PFSK-1 (cell line): Measurements from ENCODE around the gene EVI5L.

Experiments
- POLR2AphosphoS5 ChIP-seq: IDR thresholded peaks from 2 replicates; pipeline ENCODE4 v1.6.1; 2012; ENCODE audit warnings: low read depth, mild to moderate bottlenecking, control low read depth, low read length, moderate library complexity
- TAF1 ChIP-seq: IDR thresholded peaks from 2 replicates; pipeline ENCODE4 v1.6.1; 2012; ENCODE audit warnings: low read length, control low read depth, borderline replicate concordance; ENCODE audit not compliant: insufficient read depth
- TF ChIP-seq, protein P1 (sequence below), 2 experiments: IDR thresholded peaks; 2 replicates each; pipeline versions ENCODE4 v1.6.1 to v1.8.0; 2011 to 2012; ENCODE audit warnings: low read depth in 2 of 2, low read length in 2 of 2, control low read depth in 1 of 2, inconsistent platforms in 1 of 2, mild to moderate bottlenecking in 1 of 2, moderate library complexity in 1 of 2; ENCODE audit not compliant: insufficient read depth in 1 of 2

DNA sequence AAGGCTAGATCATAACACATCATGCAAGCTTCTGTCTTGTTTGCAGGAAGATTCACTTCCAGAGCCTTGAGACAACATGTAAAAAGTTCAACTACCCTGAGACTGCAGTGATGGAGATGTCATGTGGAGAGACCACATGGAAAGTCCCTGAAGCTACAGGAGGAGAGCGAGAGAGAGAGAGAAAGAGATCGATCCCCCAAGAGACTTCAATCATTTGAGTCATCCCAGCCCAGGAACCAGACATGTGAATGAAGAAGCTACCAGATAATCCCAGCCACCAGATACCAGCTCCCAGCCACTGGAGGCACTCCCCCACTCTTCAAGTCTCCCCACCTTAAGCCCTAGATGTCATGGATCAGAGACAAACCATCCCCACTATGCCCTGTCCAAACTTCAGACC is 10.7 kb upstream of the EVI5L start:
- no peak for TF ChIP-seq POLR2AphosphoS5
- TF ChIP-seq TAF1: no peak
- TF ChIP-seq, protein P1, sequence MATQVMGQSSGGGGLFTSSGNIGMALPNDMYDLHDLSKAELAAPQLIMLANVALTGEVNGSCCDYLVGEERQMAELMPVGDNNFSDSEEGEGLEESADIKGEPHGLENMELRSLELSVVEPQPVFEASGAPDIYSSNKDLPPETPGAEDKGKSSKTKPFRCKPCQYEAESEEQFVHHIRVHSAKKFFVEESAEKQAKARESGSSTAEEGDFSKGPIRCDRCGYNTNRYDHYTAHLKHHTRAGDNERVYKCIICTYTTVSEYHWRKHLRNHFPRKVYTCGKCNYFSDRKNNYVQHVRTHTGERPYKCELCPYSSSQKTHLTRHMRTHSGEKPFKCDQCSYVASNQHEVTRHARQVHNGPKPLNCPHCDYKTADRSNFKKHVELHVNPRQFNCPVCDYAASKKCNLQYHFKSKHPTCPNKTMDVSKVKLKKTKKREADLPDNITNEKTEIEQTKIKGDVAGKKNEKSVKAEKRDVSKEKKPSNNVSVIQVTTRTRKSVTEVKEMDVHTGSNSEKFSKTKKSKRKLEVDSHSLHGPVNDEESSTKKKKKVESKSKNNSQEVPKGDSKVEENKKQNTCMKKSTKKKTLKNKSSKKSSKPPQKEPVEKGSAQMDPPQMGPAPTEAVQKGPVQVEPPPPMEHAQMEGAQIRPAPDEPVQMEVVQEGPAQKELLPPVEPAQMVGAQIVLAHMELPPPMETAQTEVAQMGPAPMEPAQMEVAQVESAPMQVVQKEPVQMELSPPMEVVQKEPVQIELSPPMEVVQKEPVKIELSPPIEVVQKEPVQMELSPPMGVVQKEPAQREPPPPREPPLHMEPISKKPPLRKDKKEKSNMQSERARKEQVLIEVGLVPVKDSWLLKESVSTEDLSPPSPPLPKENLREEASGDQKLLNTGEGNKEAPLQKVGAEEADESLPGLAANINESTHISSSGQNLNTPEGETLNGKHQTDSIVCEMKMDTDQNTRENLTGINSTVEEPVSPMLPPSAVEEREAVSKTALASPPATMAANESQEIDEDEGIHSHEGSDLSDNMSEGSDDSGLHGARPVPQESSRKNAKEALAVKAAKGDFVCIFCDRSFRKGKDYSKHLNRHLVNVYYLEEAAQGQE (IDR thresholded peaks at IDR 0.05; ENCODE audit: insufficient read depth in 1 of 2, low read depth in 2 of 2, low read length in 2 of 2): no peak
